HEK293 (cell line): ENCODE results near the gene DNAJC22.

Experiments used
- CTCF ChIA-PET: fragments of 350-600 bp; formaldehyde crosslinking; extraction: SDS; loops from one replicate; lab custom pipeline; 2021; ENCODE audit warnings: antibody characterized with exemption; lab: Yijun Ruan, JAX
- POLR2A ChIA-PET: fragments of 300-600 bp; formaldehyde crosslinking; extraction: SDS; loops from one replicate; lab custom pipeline; 2020; ENCODE audit warnings: antibody characterized with exemption, inconsistent platforms; lab: Yijun Ruan, JAX
- H3K27ac ChIP-seq: fragments of 200-500 bp; sonication (Bioruptor generic); 2 replicates; pipeline ENCODE4 v1.5.1; 2014; ENCODE audit warnings: low read depth, low read length, control low read depth, inconsistent platforms; ENCODE audit errors: extremely low read depth
- H3K36me3 ChIP-seq, 2 experiments: fragments of 200-500 bp in 1 of 2; sonication (Bioruptor generic) in 1 of 2; 1 replicate in 1 of 2; 2 replicates in 1 of 2; pipeline ENCODE4 v1.5.1; 2014 to 2017; ENCODE audit warnings: inconsistent platforms in 2 of 2, low read length in 2 of 2; ENCODE audit not compliant: control insufficient read depth in 2 of 2, insufficient read depth in 1 of 2
- H3K4me1 ChIP-seq: fragments of 200-500 bp; sonication (Bioruptor generic); 2 replicates; pipeline ENCODE4 v1.5.1; 2014; ENCODE audit warnings: mild to moderate bottlenecking, low read length, inconsistent platforms; ENCODE audit not compliant: control insufficient read depth, insufficient read depth
- H3K4me3 ChIP-seq: 2 replicates; pipeline ENCODE4 v1.5.1; 2011; ENCODE audit warnings: low read depth, mild to moderate bottlenecking, control low read depth, low read length, moderate library complexity
- H3K9me3 ChIP-seq: fragments of 200-500 bp; sonication (Bioruptor generic); 2 replicates; pipeline ENCODE4 v1.5.1; 2014; ENCODE audit warnings: low read depth, low read length, inconsistent platforms; ENCODE audit not compliant: control insufficient read depth, insufficient read depth
- EGR2 ChIP-seq: fragments of 450-650 bp; formaldehyde crosslinking; IDR thresholded peaks from 2 replicates; pipeline ENCODE4 v1.5.1; 2016; ENCODE audit warnings: low read depth, missing biosample characterization, missing genetic modification characterization
- FEZF1 ChIP-seq: fragments of 450-650 bp; formaldehyde crosslinking; IDR thresholded peaks from 2 replicates; pipeline ENCODE4 v1.5.1; 2016; ENCODE audit warnings: missing biosample characterization, missing genetic modification characterization
- IKZF3 ChIP-seq: fragments of 450-650 bp; IDR thresholded peaks from 2 replicates; pipeline ENCODE4 v1.5.0; 2018; ENCODE audit warnings: missing biosample characterization, mild to moderate bottlenecking, missing genetic modification characterization, moderate library complexity
- KLF1 ChIP-seq: fragments of 450-650 bp; formaldehyde crosslinking; IDR thresholded peaks from 2 replicates; pipeline ENCODE4 v1.5.1; 2016; ENCODE audit warnings: missing biosample characterization, missing genetic modification characterization
- KLF16 ChIP-seq: fragments of 450-650 bp; formaldehyde crosslinking; IDR thresholded peaks from 2 replicates; pipeline ENCODE4 v1.5.1; 2017; ENCODE audit warnings: missing biosample characterization, missing genetic modification characterization
- KLF8 ChIP-seq: fragments of 450-650 bp; formaldehyde crosslinking; IDR thresholded peaks from 2 replicates; pipeline ENCODE4 v1.5.1; 2016; ENCODE audit warnings: missing biosample characterization, missing genetic modification characterization
- PATZ1 ChIP-seq: fragments of 450-650 bp; formaldehyde crosslinking; IDR thresholded peaks from 2 replicates; pipeline ENCODE4 v1.5.1; 2016; ENCODE audit warnings: missing biosample characterization, missing genetic modification characterization
- PRDM10 ChIP-seq: fragments of 450-650 bp; formaldehyde crosslinking; IDR thresholded peaks from 2 replicates; pipeline ENCODE4 v1.5.1; 2016; ENCODE audit warnings: missing biosample characterization, missing genetic modification characterization
- PRDM4 ChIP-seq: fragments of 450-650 bp; formaldehyde crosslinking; IDR thresholded peaks from 2 replicates; pipeline ENCODE4 v1.5.1; 2017; ENCODE audit warnings: missing biosample characterization, missing genetic modification characterization
- RBAK ChIP-seq: fragments of 450-650 bp; formaldehyde crosslinking; IDR thresholded peaks from 2 replicates; pipeline ENCODE4 v1.5.1; 2016; ENCODE audit warnings: missing biosample characterization, missing genetic modification characterization
- SP2 ChIP-seq: fragments of 450-650 bp; formaldehyde crosslinking; IDR thresholded peaks from 2 replicates; pipeline ENCODE4 v1.5.1; 2016; ENCODE audit warnings: missing biosample characterization, missing genetic modification characterization
- SP3 ChIP-seq: fragments of 450-650 bp; formaldehyde crosslinking; IDR thresholded peaks from 2 replicates; pipeline ENCODE4 v1.5.1; 2016; ENCODE audit warnings: missing biosample characterization, missing genetic modification characterization
- WT1 ChIP-seq: fragments of 450-650 bp; formaldehyde crosslinking; IDR thresholded peaks from 2 replicates; pipeline ENCODE4 v1.5.1; 2016; ENCODE audit warnings: missing biosample characterization, missing genetic modification characterization
- ZBTB20 ChIP-seq: fragments of 450-650 bp; formaldehyde crosslinking; IDR thresholded peaks from 2 replicates; pipeline ENCODE4 v1.5.1; 2016; ENCODE audit warnings: missing biosample characterization, missing genetic modification characterization
- ZBTB48 ChIP-seq: fragments of 450-650 bp; formaldehyde crosslinking; IDR thresholded peaks from 2 replicates; pipeline ENCODE4 v1.5.1; 2016; ENCODE audit warnings: missing biosample characterization, missing genetic modification characterization
- ZFHX2 ChIP-seq: fragments of 450-650 bp; formaldehyde crosslinking; conservative IDR thresholded peaks from 2 replicates; pipeline ENCODE4 v1.5.1; 2016; ENCODE audit warnings: missing biosample characterization, missing genetic modification characterization
- ZNF175 ChIP-seq: fragments of 450-650 bp; formaldehyde crosslinking; IDR thresholded peaks from 2 replicates; pipeline ENCODE4 v1.5.1; 2016; ENCODE audit warnings: missing biosample characterization, missing genetic modification characterization
- ZNF24 ChIP-seq: fragments of 450-650 bp; formaldehyde crosslinking; IDR thresholded peaks from 2 replicates; pipeline ENCODE4 v1.5.1; 2016; ENCODE audit warnings: missing biosample characterization, missing genetic modification characterization
- ZNF302 ChIP-seq: fragments of 450-650 bp; formaldehyde crosslinking; IDR thresholded peaks from 2 replicates; pipeline ENCODE4 v1.5.1; 2016; ENCODE audit warnings: missing biosample characterization, missing genetic modification characterization, low read depth
- ZNF324 ChIP-seq: fragments of 450-650 bp; formaldehyde crosslinking; IDR thresholded peaks from 2 replicates; pipeline ENCODE4 v1.5.1; 2016; ENCODE audit warnings: missing biosample characterization, missing genetic modification characterization
- ZNF341 ChIP-seq: fragments of 450-650 bp; formaldehyde crosslinking; IDR thresholded peaks from 2 replicates; pipeline ENCODE4; 2016; ENCODE audit warnings: low read depth, missing biosample characterization, missing genetic modification characterization
- ZNF366 ChIP-seq: fragments of 450-650 bp; formaldehyde crosslinking; conservative IDR thresholded peaks from 2 replicates; pipeline ENCODE4 v1.5.1; 2016; ENCODE audit warnings: missing biosample characterization, missing genetic modification characterization
- ZNF398 ChIP-seq: fragments of 450-650 bp; formaldehyde crosslinking; IDR thresholded peaks from 2 replicates; pipeline ENCODE4 v1.5.1; 2017; ENCODE audit warnings: missing biosample characterization, missing genetic modification characterization
- ZNF510 ChIP-seq: fragments of 450-650 bp; formaldehyde crosslinking; IDR thresholded peaks from 2 replicates; pipeline ENCODE4 v1.5.1; 2018; ENCODE audit warnings: mild to moderate bottlenecking, missing genetic modification characterization, missing biosample characterization; ENCODE audit not compliant: insufficient replicate concordance
- ZNF529 ChIP-seq: fragments of 450-650 bp; formaldehyde crosslinking; IDR thresholded peaks from 2 replicates; pipeline ENCODE4 v1.5.1; 2017; ENCODE audit warnings: missing genetic modification characterization, missing biosample characterization; ENCODE audit not compliant: insufficient replicate concordance
- ZNF530 ChIP-seq: fragments of 450-650 bp; formaldehyde crosslinking; IDR thresholded peaks from 2 replicates; pipeline ENCODE4 v1.5.1; 2016; ENCODE audit warnings: low read depth, missing biosample characterization, missing genetic modification characterization
- ZNF610 ChIP-seq: fragments of 450-650 bp; formaldehyde crosslinking; IDR thresholded peaks from 2 replicates; pipeline ENCODE4 v1.5.1; 2016; ENCODE audit warnings: missing biosample characterization, missing genetic modification characterization, borderline replicate concordance
- ZSCAN23 ChIP-seq: fragments of 450-650 bp; formaldehyde crosslinking; IDR thresholded peaks from 2 replicates; pipeline ENCODE4 v1.5.1; 2016; ENCODE audit warnings: missing biosample characterization, missing genetic modification characterization

Gene DNAJC22

GRCh38 chr12:49345825-49346658, 646 bp upstream of the DNAJC22 start:
- H3K27ac ChIP-seq, result peak overlapping the region; percentile 80; the same call in 1 of the 2 replicates
- H3K36me3 ChIP-seq, result peaks cover 0 to 10% of the 10 kb centered on the region in 2 experiments; a peak in 1 of 3 replicates
- H3K4me3 ChIP-seq, result peak overlapping the region; percentile 31
- ChIA-PET CTCF (interaction anchor here (0.5 to 6.0 kb wide), 15 partner anchors 9 to 1540 kb away, joined by 3 to 96 read pairs (median 21); partner anchors contain the start of genes C1QL4, PRPH and TROAP), POLR2A (interaction anchor here (0.6 to 2.9 kb wide), 10 partner anchors 9 to 480 kb away, joined by 3 to 24 read pairs (median 4); partner anchors contain the start of genes C1QL4, SPATS2 and TROAP)
- no peaks in the 10 kb centered on the region for H3K9me3 ChIP-seq
- H3K4me1 ChIP-seq, result peaks cover 21% of the 10 kb centered on the region
- TF ChIP-seq ZNF341 (tag by site-specific recombination), result peak; percentile 92
- TF ChIP-seq ZNF510 (tag by site-specific recombination), result no peak
- peak; percentile 79 for TF ChIP-seq KLF1
- no peak for TF ChIP-seq IKZF3 (tag by site-specific recombination)
- no peak for TF ChIP-seq KLF16 (tag by site-specific recombination)
- peak; percentile 85 for TF ChIP-seq EGR2
- TF ChIP-seq RBAK (tag by site-specific recombination), result no peak
- TF ChIP-seq ZNF529 (tag by site-specific recombination), result no peak
- no peak for TF ChIP-seq ZSCAN23 (tag by site-specific recombination)
- TF ChIP-seq FEZF1 (tag by site-specific recombination), result no peak
- no peak for TF ChIP-seq PRDM4 (tag by site-specific recombination)
- TF ChIP-seq ZNF175 (tag by site-specific recombination), result no peak
- peak; percentile 50 for TF ChIP-seq SP3 (tag by site-specific recombination)
- TF ChIP-seq PATZ1, result peak; percentile 91
- 0 out of 2 replicates have a peak, but pooled peaks have one; percentile 16 for TF ChIP-seq ZNF324 (tag by site-specific recombination)
- TF ChIP-seq ZBTB20, result peak; percentile 12; the same call in 1 of the 2 replicates
- peak; percentile 2; the same call in 1 of the 2 replicates for TF ChIP-seq SP2 (tag by site-specific recombination)
- TF ChIP-seq ZNF530 (tag by site-specific recombination), result no peak
- no peak for TF ChIP-seq ZNF24 (tag by site-specific recombination)
- no peak; the same call in 1 of the 2 replicates for TF ChIP-seq ZBTB48 (tag by site-specific recombination)
- TF ChIP-seq ZNF398 (tag by site-specific recombination), result peak; percentile 86
- no peak for TF ChIP-seq ZNF610
- TF ChIP-seq WT1 (tag by site-specific recombination), result 0 out of 2 replicates have a peak, but pooled peaks have one; percentile 33
- no peak for TF ChIP-seq ZNF302
- peak; percentile 92 for TF ChIP-seq ZFHX2
- TF ChIP-seq PRDM10 (tag by site-specific recombination), result peak; percentile 35; the same call in 1 of the 2 replicates
- peak; percentile 45; the same call in 1 of the 2 replicates for TF ChIP-seq KLF8 (tag by site-specific recombination)
- TF ChIP-seq ZNF366 (tag by site-specific recombination), result peak; percentile 71
